Sigmoid colon (tissue), 7 donors: ENCODE measurements around the gene ZNF799. TPM values are rescaled to one million over a fixed set of nuclear protein-coding genes. Genes with fewer than 3 reads are reported as not detected.

Experiments
- DNase-seq: peaks from one replicate; pipeline ENCODE4 v3.0.0-alpha.2; 2019
- H3K27ac ChIP-seq, 4 donors: fragments of 200-600 bp; sonication (generic); one replicate each; pipeline ENCODE4 v1.5.1; 2016 to 2019; ENCODE audit warnings: mild to moderate bottlenecking in 1 of 4
- H3K27me3 ChIP-seq, 3 donors: fragments of 200-600 bp; sonication (generic); one replicate each; pipeline ENCODE4 v1.5.1; 2019; ENCODE audit warnings: mild to moderate bottlenecking in 1 of 3
- H3K36me3 ChIP-seq, 4 donors: fragments of 200-600 bp; sonication (generic); one replicate each; pipeline ENCODE4 v1.5.1; 2016 to 2019
- H3K4me1 ChIP-seq, 4 donors: fragments of 200-600 bp; sonication (generic); one replicate each; pipeline ENCODE4 v1.5.1; 2017 to 2019
- H3K4me3 ChIP-seq, 4 donors: fragments of 200-600 bp; sonication (generic); one replicate each; pipeline ENCODE4 v1.5.1; 2017 to 2019; ENCODE audit warnings: mild to moderate bottlenecking in 2 of 4, moderate library complexity in 1 of 4
- H3K9me3 ChIP-seq, 4 donors: fragments of 200-600 bp in 3 of 4; sonication (generic) in 3 of 4; one replicate each; pipeline versions ENCODE4 v1.5.1 to v1.6.1; 2013 to 2019
- CTCF ChIP-seq, 4 experiments: fragments of 450-650 bp in 3 of 4; fragments of 200-600 bp in 1 of 4; IDR thresholded peaks; one replicate each; pipeline ENCODE4 v1.5.1; 2016 to 2019; ENCODE audit warnings: antibody characterized with exemption in 4 of 4, mild to moderate bottlenecking in 3 of 4, moderate library complexity in 2 of 4
- EP300 ChIP-seq, 4 donors: sonication (generic); formaldehyde crosslinking; IDR thresholded peaks; one replicate each; pipeline ENCODE4 v1.6.1; 2017; ENCODE audit warnings: antibody characterized with exemption in 4 of 4
- POLR2A ChIP-seq, 2 donors: fragments of 450-650 bp; IDR thresholded peaks; one replicate each; pipeline ENCODE4 v1.6.1; 2016; ENCODE audit warnings: antibody characterized with exemption in 2 of 2, mild to moderate bottlenecking in 2 of 2, moderate library complexity in 2 of 2
- POLR2AphosphoS5 ChIP-seq, 4 donors: sonication (generic); formaldehyde crosslinking; IDR thresholded peaks; one replicate each; pipeline ENCODE4 v1.6.1; 2017; ENCODE audit warnings: antibody characterized with exemption in 4 of 4
- WGBS, 2 donors: extraction: QIAGEN DNeasy Blood & Tissue Kit; methylation state at CpG; one replicate each; pipeline ENCODE4 v1.1.7; 2013; 5-methylcytosine and 5-hydroxymethylcytosine counted together
- intact Hi-C: fragments of 100-400 bp; cut with DNase I; formaldehyde crosslinking; loops from one replicate; pipeline ENCODE4 v1.15.1; 2023
- polyA plus RNA-seq, 3 donors: library from polyadenylated mRNA; stranded (reverse); fragments of 200-250 nt; gene quantifications; one replicate each; pipeline ENCODE4 v1.2.3, GENCODE V29; 2013
- total RNA-seq, 4 donors: library from RNA; depleted of rRNA; stranded (reverse); fragments of >200 nt; gene quantifications; one replicate each; pipeline ENCODE4 v1.1.0, GENCODE V29; 2016
- donor health status: healthy with polysubstance abuse.
- donor health status: Bipolar disorder and iron deficiency.
- donor health status: healthy.

ZNF799 gene
- total and polyA plus RNA-seq, 7 donors = 3.0 to 7.4 (median 4.6) TPM

GRCh38 chr19:12380444-12380737 is 20.7 kb downstream of the ZNF799 start:
- H3K36me3 ChIP-seq = peaks cover 0 to 37% (median 16%) of the 10 kb centered on the region in 4 donors

GRCh38 chr19:12379732-12380443 is 21.2 kb downstream of the ZNF799 start:
- TF ChIP-seq CTCF (IDR thresholded peaks at IDR 0.05) (no peak), POLR2A (IDR thresholded peaks at IDR 0.05) (no peak), POLR2AphosphoS5 (IDR thresholded peaks at IDR 0.05) (no peak)
- intact Hi-C loops = no loop called here
- peaks cover 0 to 24% (median 7%) of the 10 kb centered on the region in 4 donors for H3K9me3 ChIP-seq
- no peak overlapping the region for H3K27ac ChIP-seq
- H3K36me3 ChIP-seq = peaks cover 0 to 37% (median 16%) of the 10 kb centered on the region in 4 donors
- H3K27me3 ChIP-seq = no peaks in the 10 kb centered on the region
- no peak overlapping the region for H3K4me3 ChIP-seq
- no peak for DNase-seq
- H3K4me1 ChIP-seq = no peaks in the 10 kb centered on the region
- WGBS, 2 donors = 91 to 95% methylated on average over 5 of the region's 5 CpGs

More at GRCh38 chr19:12380444-12380737, 20.7 kb downstream of the ZNF799 start:
- no peak overlapping the region for H3K4me3 ChIP-seq
- no peaks in the 10 kb centered on the region for H3K4me1 ChIP-seq
- DNase-seq = no peak
- H3K9me3 ChIP-seq = peaks cover 0 to 24% (median 7%) of the 10 kb centered on the region in 4 donors
- WGBS, 2 donors = 49 to 95% methylated on average over 2 of the region's 2 CpGs
- intact Hi-C loops = no loop called here
- H3K27me3 ChIP-seq = no peaks in the 10 kb centered on the region
- no peak overlapping the region for H3K27ac ChIP-seq
- no peak for TF ChIP-seq CTCF (IDR thresholded peaks at IDR 0.05)
- TF ChIP-seq POLR2A (IDR thresholded peaks at IDR 0.05) = no peak
- no peak for TF ChIP-seq EP300 (IDR thresholded peaks at IDR 0.05)
- no peak for TF ChIP-seq POLR2AphosphoS5 (IDR thresholded peaks at IDR 0.05)

GRCh38 chr19:12374026-12374425 is 27.0 kb downstream of the ZNF799 start:
- DNase-seq = no peak
- TF ChIP-seq POLR2A (IDR thresholded peaks at IDR 0.05) = no peak
- TF ChIP-seq CTCF (IDR thresholded peaks at IDR 0.05) = no peak
- no peak for TF ChIP-seq POLR2AphosphoS5 (IDR thresholded peaks at IDR 0.05)
- no peak for TF ChIP-seq EP300 (IDR thresholded peaks at IDR 0.05)
- Histone ChIP-seq H3K36me3 (no peaks in the 10 kb centered on the region), H3K9me3 (peaks cover 0 to 11% (median 0%) of the 10 kb centered on the region in 4 donors), H3K4me3 (no peak overlapping the region), H3K27ac (no peak overlapping the region), H3K4me1 (no peaks in the 10 kb centered on the region), H3K27me3 (no peaks in the 10 kb centered on the region)
- intact Hi-C loops = no loop called here
- 95% methylated on average over 1 of the region's 1 CpG for WGBS, 2 donors

GRCh38 chr19:12365236-12366162 is 35.6 kb downstream of the ZNF799 start, which contains the start of gene ZNF442:
Gene ZNF442, minus strand, starts transcription at chr19:12365683. Its CDS starts 2,052 bp downstream, at chr19:12363631.
- DNase-seq = peak; percentile 98
- Histone ChIP-seq H3K9me3 (no peaks in the 10 kb centered on the region), H3K27ac (peak within 1 kb of the TSS; percentile 87 to 93 (median 90)), H3K27me3 (no peaks in the 10 kb centered on the region), H3K4me3 (peak within 1 kb of the TSS; percentile 69 to 95 (median 82)), H3K4me1 (peaks cover 0 to 18% (median 10%) of the 10 kb centered on the region in 4 donors), H3K36me3 (no peaks in the 10 kb centered on the region)
- intact Hi-C loops = loop anchor here (1.0 to 10.0 kb wide), 4 partner anchors 32 to 171 kb away; partner anchors contain the start of genes ZNF44, ZNF563 and ZNF799
- TF ChIP-seq POLR2AphosphoS5 (IDR thresholded peaks at IDR 0.05) (peak; percentile 84 to 92 (median 90)), POLR2A (IDR thresholded peaks at IDR 0.05) (peak; percentile 77 to 78), EP300 (IDR thresholded peaks at IDR 0.05) (peak in 1 of 4 donors; percentile 51), CTCF (IDR thresholded peaks at IDR 0.05) (peak; percentile 73 to 82 (median 77))
- WGBS, 2 donors = 0 to 1% methylated on average over 51 of the region's 51 CpGs
